K562 (cell line): Measurements from ENCODE around the gene SERPINE1. TPM values are rescaled to one million over a fixed set of nuclear protein-coding genes. Genes with fewer than 3 reads are reported as not detected.
A peak's percentile ranks its signal among the peaks of the same experiment; 100 is the strongest.

ENCODE experiments used
- ATF1 ChIP-seq, 2 experiments: fragments of 450-650 bp in 1 of 2; IDR thresholded peaks; 2 replicates each; pipeline ENCODE4 v1.6.1; 2016; ENCODE audit warnings: missing compliant biosample characterization in 1 of 2, missing genetic modification characterization in 1 of 2
- BACH1 ChIP-seq: fragments of 200-800 bp; sonication (Bioruptor generic); IDR thresholded peaks from 2 replicates; pipeline ENCODE4 v1.6.1; 2016; ENCODE audit warnings: missing genetic modification characterization, missing compliant biosample characterization
- BMI1 ChIP-seq: fragments of 150-350 bp; IDR thresholded peaks from 2 replicates; pipeline ENCODE4 v1.6.1; 2014; ENCODE audit warnings: low read length
- DIDO1 ChIP-seq: fragments of 450-650 bp; IDR thresholded peaks from 2 replicates; pipeline ENCODE4 v1.6.1; 2016; ENCODE audit warnings: low read depth, missing biosample characterization, missing genetic modification characterization
- ELF1 ChIP-seq: fragments of 200-800 bp; sonication (Bioruptor generic); IDR thresholded peaks from 2 replicates; pipeline ENCODE4 v1.6.1; 2016; ENCODE audit warnings: missing genetic modification characterization, missing compliant biosample characterization
- ETV1 ChIP-seq: fragments of 450-650 bp; conservative IDR thresholded peaks from 2 replicates; pipeline ENCODE4 v1.6.1; 2016; ENCODE audit warnings: missing genetic modification characterization, control low read depth, low read depth, missing compliant biosample characterization
- HDAC8 ChIP-seq: fragments of 450-650 bp; IDR thresholded peaks from 2 replicates; pipeline ENCODE4 v1.6.1; 2016; ENCODE audit warnings: mild to moderate bottlenecking, missing genetic modification characterization, moderate library complexity, missing compliant biosample characterization
- KDM2B ChIP-seq: fragments of 250-450 bp; sonication (Bioruptor Pico); IDR thresholded peaks from 2 replicates; pipeline ENCODE4 v1.8.0; 2021; ENCODE audit warnings: mild to moderate bottlenecking, moderate library complexity
- KLF6 ChIP-seq: fragments of 250-450 bp; sonication (Bioruptor Pico); IDR thresholded peaks from 2 replicates; pipeline ENCODE4 v1.4.0; 2020; ENCODE audit warnings: mild to moderate bottlenecking, moderate library complexity, borderline replicate concordance
- MEIS2 ChIP-seq: fragments of 450-650 bp; IDR thresholded peaks from 2 replicates; pipeline ENCODE4 v1.6.1; 2014; ENCODE audit warnings: mild to moderate bottlenecking; ENCODE audit not compliant: partially characterized antibody
- NR2C1 ChIP-seq, 2 experiments: fragments of 450-650 bp; IDR thresholded peaks; 2 replicates each; pipeline ENCODE4 v1.6.1; 2017; ENCODE audit warnings: mild to moderate bottlenecking in 2 of 2, antibody characterized with exemption in 1 of 2, inconsistent platforms in 1 of 2, missing compliant biosample characterization in 1 of 2, missing genetic modification characterization in 1 of 2
- PBX2 ChIP-seq, 2 experiments: IDR thresholded peaks in 1 of 2; conservative IDR thresholded peaks in 1 of 2; 2 replicates each; pipeline ENCODE4 v1.6.1; 2016; ENCODE audit warnings: low read depth in 2 of 2, mild to moderate bottlenecking in 1 of 2, missing compliant biosample characterization in 1 of 2, missing genetic modification characterization in 1 of 2, moderate library complexity in 1 of 2
- POLR3G ChIP-seq: IDR thresholded peaks from 2 replicates; pipeline ENCODE4 v1.6.1; 2011; ENCODE audit not compliant: insufficient read length, insufficient replicate concordance; ENCODE audit errors: extremely low read depth
- RBM14 ChIP-seq: fragments of 200-400 bp; formaldehyde crosslinking; IDR thresholded peaks from 2 replicates; pipeline ENCODE4 v1.6.1; 2018; ENCODE audit warnings: low read depth, mild to moderate bottlenecking, low read length, moderate library complexity, borderline replicate concordance; ENCODE audit not compliant: insufficient read depth
- SMAD3 ChIP-seq: fragments of 450-650 bp; formaldehyde crosslinking; conservative IDR thresholded peaks from 2 replicates; pipeline ENCODE4 v1.4.0; 2020; ENCODE audit warnings: mild to moderate bottlenecking
- SUPT5H ChIP-seq: fragments of 450-650 bp; IDR thresholded peaks from 2 replicates; pipeline ENCODE4 v1.6.1; 2016
- TCF15 ChIP-seq: fragments of 250-450 bp; sonication (Bioruptor Pico); IDR thresholded peaks from 2 replicates; pipeline ENCODE4 v1.8.0; 2022; ENCODE audit warnings: moderate library complexity, mild to moderate bottlenecking, inconsistent platforms
- ZBTB17 ChIP-seq: fragments of 450-650 bp; formaldehyde crosslinking; IDR thresholded peaks from 2 replicates; pipeline ENCODE4 v1.4.0; 2020; ENCODE audit warnings: mild to moderate bottlenecking
- ZBTB26 ChIP-seq: fragments of 450-650 bp; formaldehyde crosslinking; IDR thresholded peaks from 2 replicates; pipeline ENCODE4 v1.4.0; 2022; ENCODE audit warnings: missing genetic modification characterization
- ZNF277 ChIP-seq: fragments of 250-450 bp; sonication (Bioruptor Pico); IDR thresholded peaks from 2 replicates; pipeline ENCODE4 v1.8.0; 2022; ENCODE audit warnings: inconsistent platforms, mild to moderate bottlenecking, moderate library complexity, borderline replicate concordance
- ZNF740 ChIP-seq, 3 experiments: fragments of 200-800 bp in 1 of 3; sonication (Bioruptor generic) in 1 of 3; sonication (generic) in 1 of 3; formaldehyde crosslinking in 1 of 3; IDR thresholded peaks; 2 replicates each; pipeline versions ENCODE4 v1.6.1 to v1.8.0; 2016 to 2022; ENCODE audit warnings: mild to moderate bottlenecking in 2 of 3, missing compliant biosample characterization in 2 of 3, missing genetic modification characterization in 2 of 3, missing genetic modification reagents in 1 of 3
- polyA plus RNA-seq, 8 experiments: library from polyadenylated mRNA; depleted of rRNA in 4 of 8; stranded (reverse) in 5 of 8; unstranded in 3 of 8; fragments of >200 nt; fragmentation: Nextera tagmentation in 2 of 8; fragmentation: Illumina TruSeq in 1 of 8; extraction: Ambion mirVana in 2 of 8; extraction: Trizol in 1 of 8; gene quantifications; 2 replicates each; pipeline versions ENCODE4 v1.2.1 to v1.2.3, GENCODE V29; 2011 to 2014; ENCODE audit warnings: inconsistent platforms in 1 of 8, missing spikeins in 1 of 8
- total RNA-seq, 7 experiments: library from RNA; depleted of rRNA in 6 of 7; stranded (reverse); fragments of >200 nt in 6 of 7; fragmentation: Illumina TruSeq in 2 of 7; extraction: Trizol in 2 of 7; gene quantifications; 2 replicates each; pipeline versions ENCODE4 v1.2.1 to v1.2.3, GENCODE V29; 2011 to 2021; ENCODE audit warnings: low replicate concordance in 1 of 7

Gene SERPINE1
- total and polyA plus RNA-seq, 9 of the 15 experiments (the other 6 are each of a cell fraction or from before 2014, with no cell fraction given), result 0.22 to 4.8 (median 0.91) TPM

- TF ChIP-seq PBX2 (CRISPR knock-in tag; IDR thresholded peaks at IDR 0.05; ENCODE audit: low read depth) (no peak), PBX2 (tag; conservative IDR thresholded peaks at IDR 0.05; ENCODE audit: low read depth) (no peak), KDM2B (CRISPR knock-in tag) (peak; percentile 40; the same call in 1 of the 2 replicates), SUPT5H (no peak), ZNF277 (no peak), BMI1 (no peak), ETV1 (0 out of 2 replicates have a peak, but pooled peaks have one; percentile 20), ZNF740 (CRISPR knock-in tag; IDR thresholded peaks at IDR 0.05) (no peak), ZNF740 (tag; IDR thresholded peaks at IDR 0.05) (peak in 1 of 2 experiments; percentile 81; a peak in 2 of 4 replicates), TCF15 (CRISPR knock-in tag) (no peak), ZBTB17 (CRISPR knock-in tag) (peak; percentile 64; the same call in 1 of the 2 replicates), SMAD3 (CRISPR knock-in tag) (peak; percentile 74; the same call in 1 of the 2 replicates), POLR3G (no peak), ZBTB26 (CRISPR knock-in tag) (peak; percentile 41; the same call in 1 of the 2 replicates), KLF6 (CRISPR knock-in tag) (peak; percentile 84; the same call in 1 of the 2 replicates), HDAC8 (tag) (peak; percentile 91), NR2C1 (IDR thresholded peaks at IDR 0.05) (no peak), NR2C1 (tag; IDR thresholded peaks at IDR 0.05) (peak; percentile 77), MEIS2 (no peak), BACH1 (tag) (peak; percentile 30; the same call in 1 of the 2 replicates), ELF1 (tag) (no peak), ATF1 (CRISPR knock-in tag; IDR thresholded peaks at IDR 0.05) (no peak), ATF1 (tag; IDR thresholded peaks at IDR 0.05) (peak; percentile 20; the same call in 1 of the 2 replicates), DIDO1 (tag) (peak; percentile 29; the same call in 1 of the 2 replicates), RBM14 (no peak)
Observed at GRCh38 chr7:101081432-101081831, 45.5 kb upstream of the SERPINE1 start (continued).
